ENCODE data around the gene BCL2. TPM values are rescaled to one million over a fixed set of nuclear protein-coding genes. Genes with fewer than 3 reads are reported as not detected.
A peak's percentile ranks its signal among the peaks of the same experiment; 100 is the strongest.

BCL2 gene
- total RNA-seq, 4 donors from 2014 or later: 16.1 to 61.1 (median 36.9) TPM

GRCh38 chr18:63348508-63349136 is 29.1 kb upstream of the BCL2 start:
- DNase-seq: no peak
- H3K27me3 ChIP-seq: no peaks in the 10 kb centered on the region
- H3K27ac ChIP-seq: no peak overlapping the region
- no peaks in the 10 kb centered on the region for H3K36me3 ChIP-seq
- TF ChIP-seq CTCF (IDR thresholded peaks at IDR 0.05) (no peak), POLR2A (IDR thresholded peaks at IDR 0.05) (no peak)
- no peak overlapping the region for H3K4me3 ChIP-seq
- H3K4me1 ChIP-seq: no peaks in the 10 kb centered on the region
- H3K9me3 ChIP-seq: no peaks in the 10 kb centered on the region
- intact Hi-C loops (cut with DNase I; ENCODE audit: low total_unique reads): loop anchor here (10.0 kb wide), 1 partner anchor 86 kb away; no protein-coding TSS in a partner anchor

GRCh38 chr18:63346480-63347183 is 27.1 kb upstream of the BCL2 start:
- TF ChIP-seq CTCF (IDR thresholded peaks at IDR 0.05) (no peak), POLR2A (IDR thresholded peaks at IDR 0.05) (no peak)
- Histone ChIP-seq H3K4me1 (no peaks in the 10 kb centered on the region), H3K9me3 (no peaks in the 10 kb centered on the region), H3K4me3 (no peak overlapping the region), H3K27me3 (no peaks in the 10 kb centered on the region), H3K27ac (peak overlapping the region; percentile 6 to 41), H3K36me3 (no peaks in the 10 kb centered on the region)
- intact Hi-C loops (cut with DNase I; ENCODE audit: low total_unique reads): loop anchor here (10.0 kb wide), 1 partner anchor 88 kb away; no protein-coding TSS in a partner anchor
- no peak for DNase-seq

- intact Hi-C loops (cut with DNase I; ENCODE audit: low total_unique reads): loop anchor here (10.0 kb wide), 1 partner anchor 89 kb away; no protein-coding TSS in a partner anchor
- H3K36me3 ChIP-seq: no peaks in the 10 kb centered on the region
- peak overlapping the region; percentile 6 to 41 for H3K27ac ChIP-seq
- peak; percentile 36 to 49 for DNase-seq
- no peak overlapping the region for H3K4me3 ChIP-seq
- H3K4me1 ChIP-seq: no peaks in the 10 kb centered on the region
- TF ChIP-seq POLR2A (IDR thresholded peaks at IDR 0.05) (no peak), CTCF (IDR thresholded peaks at IDR 0.05) (no peak)
- H3K27me3 ChIP-seq: no peaks in the 10 kb centered on the region
- H3K9me3 ChIP-seq: no peaks in the 10 kb centered on the region
Measured at GRCh38 chr18:63346031-63346430, 26.5 kb upstream of the BCL2 start.

GRCh38 chr18:63344918-63345317 is 25.3 kb upstream of the BCL2 start:
- H3K36me3 ChIP-seq: no peaks in the 10 kb centered on the region
- H3K27me3 ChIP-seq: no peaks in the 10 kb centered on the region
- DNase-seq: no peak
- H3K4me1 ChIP-seq: peaks cover 0 to 3% of the 10 kb centered on the region in 2 donors
- no peak overlapping the region for H3K27ac ChIP-seq
- TF ChIP-seq POLR2A (IDR thresholded peaks at IDR 0.05): no peak
- no peak for TF ChIP-seq CTCF (IDR thresholded peaks at IDR 0.05)
- intact Hi-C loops (cut with DNase I; ENCODE audit: low total_unique reads): loop anchor here (10.0 kb wide), 1 partner anchor 90 kb away; no protein-coding TSS in a partner anchor
- no peaks in the 10 kb centered on the region for H3K9me3 ChIP-seq
- no peak overlapping the region for H3K4me3 ChIP-seq

- Histone ChIP-seq H3K9me3 (no peaks in the 10 kb centered on the region), H3K27me3 (no peaks in the 10 kb centered on the region), H3K27ac (no peak overlapping the region), H3K4me3 (no peak overlapping the region), H3K4me1 (peaks cover 0 to 3% of the 10 kb centered on the region in 2 donors), H3K36me3 (no peaks in the 10 kb centered on the region)
- intact Hi-C loops (cut with DNase I; ENCODE audit: low total_unique reads): loop anchor here (10.0 kb wide), 1 partner anchor 91 kb away; no protein-coding TSS in a partner anchor
- TF ChIP-seq POLR2A (IDR thresholded peaks at IDR 0.05): no peak
- TF ChIP-seq CTCF (IDR thresholded peaks at IDR 0.05): no peak
- DNase-seq: no peak
Measured at GRCh38 chr18:63344263-63344662, 24.7 kb upstream of the BCL2 start.
